KOPT-K1 (cell line): ENCODE data around the gene ABLIM2.
"Not testable (repeated sequence)": the region's sequence is repeated elsewhere in the genome, so short reads cannot be mapped to it uniquely, and the experiment has no call there.

Source experiments
- H3K27ac ChIP-seq: fragments of 200-600 bp; sonication (generic); 2 replicates; pipeline ENCODE4 v1.5.1; 2016; ENCODE audit warnings: antibody characterized with exemption, mild to moderate bottlenecking, low read depth, low read length; ENCODE audit not compliant: poor library complexity, severe bottlenecking
- H3K36me3 ChIP-seq: fragments of 200-600 bp; sonication (generic); 2 replicates; pipeline ENCODE4 v1.5.1; 2017; ENCODE audit warnings: antibody characterized with exemption, mild to moderate bottlenecking, low read length, moderate library complexity; ENCODE audit not compliant: insufficient read depth
- H3K9me3 ChIP-seq: fragments of 200-600 bp; sonication (generic); 2 replicates; pipeline ENCODE4 v1.5.1; 2017; ENCODE audit warnings: antibody characterized with exemption, low read length, mild to moderate bottlenecking; ENCODE audit not compliant: insufficient read depth, poor library complexity, severe bottlenecking

The ABLIM2 gene

DNA sequence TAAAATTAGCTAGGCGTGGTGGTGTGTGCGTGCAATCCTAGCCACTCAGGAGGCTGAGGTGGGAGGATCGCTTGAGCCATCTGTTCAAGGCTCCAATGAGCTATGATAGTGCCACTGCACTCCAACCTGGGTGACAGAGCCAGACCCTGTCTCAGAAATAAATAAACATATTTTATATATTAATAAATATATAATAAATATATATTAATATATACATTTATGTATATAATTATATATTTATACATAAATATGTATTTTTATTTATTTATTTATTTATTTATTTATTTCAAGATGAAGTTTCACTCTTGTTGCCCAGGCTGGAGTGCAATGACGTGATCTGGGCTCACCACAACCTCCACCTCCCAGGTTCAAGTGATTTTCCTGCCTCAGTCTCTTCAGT is 214.9 kb downstream of the ABLIM2 start:
- H3K27ac ChIP-seq, H3K9me3 ChIP-seq, H3K36me3 ChIP-seq: not testable (repeated sequence)

GRCh38 chr4:7943211-7943610 is 215.4 kb downstream of the ABLIM2 start:
- Histone ChIP-seq H3K9me3 (no peaks in the 10 kb centered on the region), H3K36me3 (no peaks in the 10 kb centered on the region), H3K27ac (no peak overlapping the region)

- Histone ChIP-seq H3K36me3 (no peaks in the 10 kb centered on the region), H3K9me3 (no peaks in the 10 kb centered on the region), H3K27ac (no peak overlapping the region)
Measured at GRCh38 chr4:7941965-7942496, 216.6 kb downstream of the ABLIM2 start.

DNA sequence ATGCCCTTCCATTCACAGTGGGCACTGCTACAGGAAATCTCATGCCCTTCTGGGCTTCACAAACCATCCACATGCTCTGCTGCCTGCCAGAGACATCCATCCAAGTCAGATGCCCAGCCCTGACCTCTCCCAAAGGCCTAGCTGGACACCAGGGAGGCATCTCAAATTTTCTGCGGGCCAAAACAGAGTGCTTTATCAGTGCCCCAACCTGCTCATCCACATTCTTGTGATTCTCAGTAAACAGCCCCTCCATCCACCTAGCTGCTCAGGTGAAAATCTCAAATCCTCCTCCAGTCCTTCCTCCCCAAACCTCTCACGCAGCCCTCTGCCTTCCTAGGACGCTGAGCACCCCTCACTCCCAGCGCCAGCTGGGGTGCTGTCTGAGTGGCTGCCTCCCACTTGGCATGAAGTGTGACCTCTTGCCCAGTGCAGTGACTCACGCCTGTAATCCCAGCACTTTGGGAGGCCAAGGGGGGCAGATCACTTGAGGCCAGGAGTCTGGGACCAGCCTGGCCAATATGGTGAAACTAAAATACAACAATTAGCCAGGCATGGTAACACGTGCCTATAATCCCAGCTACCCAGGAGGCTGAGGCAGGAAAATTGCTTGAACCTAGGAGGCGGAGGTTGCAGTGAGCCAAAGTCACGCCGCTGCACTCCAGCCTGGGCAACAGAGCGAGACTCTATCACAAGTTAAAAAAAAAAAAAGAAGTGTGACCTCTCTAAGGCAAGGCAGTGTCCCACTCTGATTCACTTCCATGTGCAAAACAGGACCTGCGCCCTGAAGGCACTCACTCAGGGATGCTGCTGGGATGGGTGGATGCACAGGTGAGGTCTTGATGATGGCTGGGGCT is 217.3 kb downstream of the ABLIM2 start:
- H3K27ac ChIP-seq, result no peak overlapping the region
- no peaks in the 10 kb centered on the region for H3K9me3 ChIP-seq
- no peaks in the 10 kb centered on the region for H3K36me3 ChIP-seq

GRCh38 chr4:7939377-7940108 is 219.1 kb downstream of the ABLIM2 start, which contains the start of gene AFAP1:
AFAP1 (minus strand) TSS chr4:7939861; CDS start chr4:7872078, 67,783 bp downstream.
- Histone ChIP-seq H3K36me3 (no peaks in the 10 kb centered on the region), H3K9me3 (no peaks in the 10 kb centered on the region), H3K27ac (no peak within 1 kb of the TSS)

DNA sequence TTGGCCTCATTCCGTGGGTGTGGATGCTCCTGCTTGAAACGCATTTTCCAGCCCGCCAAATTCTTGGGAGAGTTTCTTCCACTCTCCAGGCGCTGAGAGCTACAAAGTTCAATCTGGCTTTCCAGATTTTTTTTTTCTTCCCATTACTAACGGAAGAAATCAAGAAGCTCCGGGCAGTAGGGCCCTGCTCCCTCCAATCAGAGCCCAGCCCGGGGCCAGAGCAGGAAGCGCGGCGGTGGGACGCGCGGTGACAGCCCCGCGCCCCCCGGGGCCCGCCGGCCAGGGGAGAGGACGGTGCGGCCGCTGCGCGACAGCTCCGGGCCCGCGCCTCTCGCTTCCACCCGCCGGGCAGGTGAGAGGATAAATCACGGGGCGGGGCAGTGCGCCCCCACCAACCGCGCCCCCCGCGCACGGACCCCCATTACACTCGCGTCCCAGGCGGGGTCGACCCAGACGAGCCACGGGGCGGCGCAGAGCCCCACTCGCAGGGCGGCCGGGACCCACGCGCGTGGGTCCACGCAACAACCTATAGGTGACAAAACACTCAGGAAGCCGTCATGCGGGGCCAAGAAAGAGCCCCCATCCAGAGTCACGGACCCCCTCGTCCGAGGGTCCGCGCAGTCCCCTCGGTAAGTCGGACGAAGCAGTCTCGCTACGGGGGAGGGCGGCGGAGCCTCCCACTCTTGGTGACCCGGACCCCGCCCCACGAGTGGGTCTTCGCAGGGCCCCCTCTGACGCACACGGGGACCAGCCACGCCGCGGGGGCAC is 219.8 kb downstream of the ABLIM2 start:
- Histone ChIP-seq H3K36me3 (no peaks in the 10 kb centered on the region), H3K9me3 (no peaks in the 10 kb centered on the region), H3K27ac (no peak overlapping the region)

- Histone ChIP-seq H3K36me3 (no peaks in the 10 kb centered on the region), H3K27ac (no peak overlapping the region)
Measured at GRCh38 chr4:7938266-7938608, 220.4 kb downstream of the ABLIM2 start.

DNA sequence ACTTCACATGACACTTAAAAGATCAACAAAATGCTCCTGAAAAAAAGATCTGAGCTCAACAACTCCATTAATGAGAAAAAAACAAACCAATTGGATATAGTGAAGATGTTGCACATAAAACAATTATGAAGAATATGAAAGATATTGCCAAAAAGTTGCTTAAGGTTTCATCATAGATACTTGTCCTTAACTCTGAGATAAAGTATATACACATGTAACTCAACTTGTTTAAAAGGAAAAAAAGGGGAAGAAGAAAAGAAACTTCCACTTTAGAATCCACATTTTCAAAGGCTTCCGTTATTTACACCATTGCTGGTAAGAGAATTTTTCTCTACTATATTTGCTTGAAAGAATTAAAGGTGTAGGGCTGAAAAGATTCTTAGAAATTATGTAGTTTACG is 221.6 kb downstream of the ABLIM2 start:
- Histone ChIP-seq H3K27ac (no peak overlapping the region), H3K36me3 (no peaks in the 10 kb centered on the region), H3K9me3 (no peaks in the 10 kb centered on the region)

More at GRCh38 chr4:7938266-7938608, 220.4 kb downstream of the ABLIM2 start:
- H3K9me3 ChIP-seq, result no peaks in the 10 kb centered on the region

DNA sequence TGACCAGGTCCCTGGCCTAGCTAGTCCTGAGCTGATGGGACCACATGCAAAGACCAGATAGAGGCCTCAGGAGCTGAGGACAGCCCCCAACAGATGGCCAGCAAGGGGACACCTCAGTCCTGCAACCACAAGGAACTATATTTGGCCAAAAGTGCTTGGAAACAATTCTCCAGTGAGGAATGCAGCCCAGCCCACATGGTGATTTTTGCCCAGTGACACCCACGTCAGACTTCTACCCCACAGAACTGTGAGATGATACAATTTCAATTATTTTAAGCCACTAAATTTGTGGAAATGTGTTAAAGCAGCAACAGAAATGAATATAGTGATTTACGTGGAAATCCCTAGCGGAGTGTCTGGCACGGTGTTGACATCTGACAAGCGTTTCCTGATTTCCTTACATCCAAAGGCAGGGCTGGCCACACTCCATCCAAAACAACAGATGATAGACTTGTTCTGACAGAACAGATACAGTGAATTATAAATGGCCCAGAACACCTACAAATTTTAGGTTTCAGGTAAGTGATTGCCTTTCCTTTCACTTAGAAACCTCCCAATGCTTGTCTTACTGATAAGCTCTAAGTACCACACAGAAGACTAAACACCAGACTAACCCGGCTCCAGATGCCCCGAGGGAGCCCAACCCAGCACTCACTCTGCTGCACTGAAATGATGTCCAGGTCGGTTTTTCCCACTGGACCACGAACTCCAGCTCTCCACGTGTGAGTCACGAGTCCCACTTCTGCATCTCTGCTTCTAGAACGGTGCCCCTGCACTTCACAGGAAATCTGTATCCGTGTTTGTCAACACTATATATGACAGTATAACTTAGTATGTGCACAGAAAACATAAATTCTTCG is 224.7 kb downstream of the ABLIM2 start:
- Histone ChIP-seq H3K36me3 (no peaks in the 10 kb centered on the region), H3K27ac (no peak overlapping the region), H3K9me3 (no peaks in the 10 kb centered on the region)

DNA sequence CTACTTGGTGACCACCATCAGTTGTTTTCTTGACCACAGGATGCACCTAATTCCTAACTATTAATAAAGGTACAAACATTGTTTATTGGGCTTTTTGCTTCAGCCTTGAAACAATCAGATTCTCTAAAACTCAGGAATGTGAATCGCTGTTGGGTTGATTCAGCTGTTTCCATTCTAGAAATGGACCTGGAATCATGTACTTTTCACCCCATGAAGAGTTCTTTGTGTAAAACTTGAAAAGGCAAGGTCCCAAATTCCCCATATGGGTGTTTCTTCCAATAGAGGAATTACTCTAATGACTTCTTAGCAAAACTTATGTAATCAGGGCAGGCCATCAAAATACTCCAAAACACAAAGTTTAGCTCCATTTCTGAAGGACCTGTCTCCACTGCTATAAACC is 226.3 kb downstream of the ABLIM2 start:
- Histone ChIP-seq H3K36me3 (no peaks in the 10 kb centered on the region), H3K27ac (no peak overlapping the region), H3K9me3 (no peaks in the 10 kb centered on the region)

GRCh38 chr4:7929118-7929951 is 229.3 kb downstream of the ABLIM2 start:
- Histone ChIP-seq H3K27ac (no peak overlapping the region), H3K9me3 (no peaks in the 10 kb centered on the region)

GRCh38 chr4:7928711-7929110 is 229.9 kb downstream of the ABLIM2 start:
- H3K36me3 ChIP-seq, result no peaks in the 10 kb centered on the region
- no peaks in the 10 kb centered on the region for H3K9me3 ChIP-seq
- no peak overlapping the region for H3K27ac ChIP-seq

More at GRCh38 chr4:7929118-7929951, 229.3 kb downstream of the ABLIM2 start:
- H3K36me3 ChIP-seq, result no peaks in the 10 kb centered on the region

DNA sequence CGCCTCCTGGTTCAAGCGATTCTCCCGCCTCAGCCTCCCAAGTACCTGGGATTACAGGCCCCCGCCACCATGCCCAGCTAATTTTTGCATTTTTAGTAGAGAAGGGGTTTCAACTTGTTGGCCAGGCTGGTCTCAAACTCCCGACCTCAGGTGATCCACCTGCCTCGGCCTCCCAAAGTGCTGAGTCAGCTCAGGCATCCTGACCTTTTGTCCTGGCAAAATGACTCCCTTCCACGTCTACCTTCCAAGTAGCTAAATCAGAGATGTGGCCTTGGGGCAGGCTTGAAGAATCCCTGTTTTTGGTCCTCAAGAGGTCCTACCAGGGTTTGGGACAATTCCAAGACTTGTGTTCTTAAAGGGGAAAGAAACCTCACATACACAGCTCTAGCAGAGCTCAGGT is 231.8 kb downstream of the ABLIM2 start:
- no peaks in the 10 kb centered on the region for H3K36me3 ChIP-seq

More for the DNA sequence above, 231.8 kb downstream of the ABLIM2 start:
- no peak overlapping the region for H3K27ac ChIP-seq
- H3K9me3 ChIP-seq, result no peaks in the 10 kb centered on the region
